ENCODE results near the gene SPRY4. TPM values are rescaled to one million over a fixed set of nuclear protein-coding genes. Genes with fewer than 3 reads are reported as not detected.

SPRY4 gene
- total and polyA plus RNA-seq, 12 donors, result 12.1 to 66.1 (median 30.3) TPM

DNA sequence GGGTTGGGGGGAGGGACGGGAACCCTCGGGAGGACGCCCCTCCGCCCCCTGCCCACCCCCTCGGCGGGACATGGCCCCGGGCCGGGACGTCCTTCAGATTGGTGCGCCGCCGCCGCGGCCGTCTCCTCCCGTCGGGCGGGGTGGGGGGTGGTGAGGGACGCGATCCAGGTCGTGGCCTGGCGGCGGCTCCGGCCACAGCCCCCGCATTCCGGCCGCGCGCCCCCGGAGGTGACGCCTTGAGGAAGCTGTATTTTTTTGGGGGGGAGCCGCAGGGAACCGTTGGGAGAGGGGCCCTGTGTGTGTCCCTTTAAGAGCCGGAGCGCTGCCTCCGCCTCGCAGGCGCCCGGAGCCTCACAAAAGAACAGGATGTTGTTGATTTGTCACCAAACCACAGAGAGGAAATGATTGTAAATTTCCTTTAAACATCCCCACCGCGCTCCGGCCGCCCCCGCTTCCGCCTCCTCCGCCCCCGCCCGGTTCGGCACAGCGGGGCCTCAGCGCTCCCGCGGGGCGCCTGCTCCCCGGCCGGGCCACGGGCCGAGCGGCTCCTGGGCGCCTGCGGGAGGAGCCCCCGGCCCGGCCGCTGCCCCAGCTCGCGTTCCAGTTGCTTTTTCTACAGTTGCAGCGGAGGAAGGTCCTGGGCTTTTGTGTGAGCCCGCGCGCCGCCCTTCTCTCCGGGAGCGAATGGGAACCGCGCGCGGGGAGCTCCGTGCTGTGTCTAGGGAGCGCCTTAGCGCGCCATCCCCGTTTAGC, 32.1 kb upstream of the SPRY4 start:
- 1% methylated on average over 13 to 82 of the region's 82 CpGs; no CpG with 5 or more reads in 1 of the 4 donors for WGBS, 4 donors
- DNase-seq, result peak; percentile 83 to 94 (median 87)
- no peaks in the 10 kb centered on the region for H3K36me3 ChIP-seq (replicated peaks in 1 of 2)
- peaks cover 8 to 34% of the 10 kb centered on the region in 2 donors for H3K4me1 ChIP-seq (replicated peaks in 1 of 2)
- H3K4me3 ChIP-seq, result peak overlapping the region; percentile 47 to 72 (median 66)
- intact Hi-C loops (cut with DNase I), result no loop called here
- no peaks in the 10 kb centered on the region for H3K9me3 ChIP-seq (replicated peaks in 1 of 3)
- H3K27ac ChIP-seq, result peak overlapping the region; percentile 87 to 100 (median 96)
- peak; percentile 88 to 89 for TF ChIP-seq POLR2A (IDR thresholded peaks at IDR 0.05)
- TF ChIP-seq, protein P1, sequence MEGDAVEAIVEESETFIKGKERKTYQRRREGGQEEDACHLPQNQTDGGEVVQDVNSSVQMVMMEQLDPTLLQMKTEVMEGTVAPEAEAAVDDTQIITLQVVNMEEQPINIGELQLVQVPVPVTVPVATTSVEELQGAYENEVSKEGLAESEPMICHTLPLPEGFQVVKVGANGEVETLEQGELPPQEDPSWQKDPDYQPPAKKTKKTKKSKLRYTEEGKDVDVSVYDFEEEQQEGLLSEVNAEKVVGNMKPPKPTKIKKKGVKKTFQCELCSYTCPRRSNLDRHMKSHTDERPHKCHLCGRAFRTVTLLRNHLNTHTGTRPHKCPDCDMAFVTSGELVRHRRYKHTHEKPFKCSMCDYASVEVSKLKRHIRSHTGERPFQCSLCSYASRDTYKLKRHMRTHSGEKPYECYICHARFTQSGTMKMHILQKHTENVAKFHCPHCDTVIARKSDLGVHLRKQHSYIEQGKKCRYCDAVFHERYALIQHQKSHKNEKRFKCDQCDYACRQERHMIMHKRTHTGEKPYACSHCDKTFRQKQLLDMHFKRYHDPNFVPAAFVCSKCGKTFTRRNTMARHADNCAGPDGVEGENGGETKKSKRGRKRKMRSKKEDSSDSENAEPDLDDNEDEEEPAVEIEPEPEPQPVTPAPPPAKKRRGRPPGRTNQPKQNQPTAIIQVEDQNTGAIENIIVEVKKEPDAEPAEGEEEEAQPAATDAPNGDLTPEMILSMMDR (IDR thresholded peaks at IDR 0.05), result peak in 1 of 6 experiments; percentile 16
- H3K27me3 ChIP-seq, result no peaks in the 10 kb centered on the region

GRCh38 chr5:142356349-142356715, 31.5 kb upstream of the SPRY4 start:
- no peaks in the 10 kb centered on the region for H3K27me3 ChIP-seq
- H3K27ac ChIP-seq, result peak overlapping the region; percentile 87 to 100 (median 96)
- no peaks in the 10 kb centered on the region for H3K9me3 ChIP-seq (replicated peaks in 1 of 3)
- TF ChIP-seq, protein P1 (IDR thresholded peaks at IDR 0.05), result no peak
- TF ChIP-seq POLR2A (IDR thresholded peaks at IDR 0.05), result no peak
- peak overlapping the region; percentile 47 to 72 (median 66) for H3K4me3 ChIP-seq
- intact Hi-C loops (cut with DNase I), result no loop called here
- 7 to 15% (median 11%) methylated on average over 10 to 14 of the region's 14 CpGs for WGBS, 4 donors
- DNase-seq, result no peak
- peaks cover 8 to 28% of the 10 kb centered on the region in 2 donors for H3K4me1 ChIP-seq (replicated peaks in 1 of 2)
- H3K36me3 ChIP-seq (replicated peaks in 1 of 2), result no peaks in the 10 kb centered on the region

DNA sequence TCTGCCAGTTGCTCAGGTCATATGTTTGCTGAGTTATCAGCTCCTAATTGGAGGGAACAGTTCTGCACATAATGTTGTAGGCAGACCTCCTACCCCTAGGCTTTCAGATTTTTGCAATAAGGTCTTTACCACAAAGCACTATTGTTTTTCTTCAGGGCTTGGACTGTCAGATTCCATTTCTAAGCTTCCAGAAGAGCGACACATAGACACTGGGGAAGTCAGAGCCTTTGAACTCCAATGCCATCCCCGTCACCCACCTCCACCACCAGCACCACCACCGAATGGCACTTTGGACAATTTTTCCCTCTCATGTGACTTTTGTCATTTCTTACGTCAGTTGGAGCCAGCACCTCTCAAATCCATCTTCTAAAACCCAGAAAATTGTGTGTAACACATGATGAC, 28.3 kb upstream of the SPRY4 start:
- no peak overlapping the region for H3K27ac ChIP-seq
- no peak overlapping the region for H3K4me3 ChIP-seq
- peaks cover 4 to 9% of the 10 kb centered on the region in 2 donors for H3K4me1 ChIP-seq (replicated peaks in 1 of 2)
- 67 to 73% (median 68%) methylated on average over 4 of the region's 4 CpGs for WGBS, 4 donors
- no peak for TF ChIP-seq POLR2A (IDR thresholded peaks at IDR 0.05)
- TF ChIP-seq, protein P1 (IDR thresholded peaks at IDR 0.05), result no peak
- no peaks in the 10 kb centered on the region for H3K36me3 ChIP-seq (replicated peaks in 1 of 2)
- intact Hi-C loops (cut with DNase I), result no loop called here
- H3K27me3 ChIP-seq, result no peaks in the 10 kb centered on the region
- DNase-seq, result no peak
- no peaks in the 10 kb centered on the region for H3K9me3 ChIP-seq (replicated peaks in 1 of 3)

DNA sequence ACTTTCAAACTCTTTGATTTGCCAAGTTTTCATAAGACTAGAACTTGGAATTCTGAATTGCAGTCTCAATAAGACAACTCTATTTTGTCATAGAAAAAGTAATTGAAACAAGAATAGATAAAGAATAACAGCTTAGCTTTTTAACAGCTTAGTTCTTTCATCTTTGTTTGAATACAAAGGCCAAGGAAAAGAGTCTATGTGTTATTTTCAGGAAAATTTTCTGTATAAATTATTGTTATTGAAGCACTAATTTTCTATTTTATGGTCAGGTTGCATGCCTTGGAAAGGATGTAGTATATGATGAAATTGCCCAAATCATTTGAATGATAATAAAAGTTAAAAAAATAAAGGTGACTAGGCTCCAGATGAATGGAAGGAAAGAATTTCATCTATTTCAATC, 25.2 kb upstream of the SPRY4 start:
- Histone ChIP-seq H3K27me3 (no peaks in the 10 kb centered on the region), H3K4me3 (no peak overlapping the region), H3K36me3 (replicated peaks in 1 of 2) (no peaks in the 10 kb centered on the region), H3K27ac (no peak overlapping the region), H3K4me1 (replicated peaks in 1 of 2) (no peaks in the 10 kb centered on the region), H3K9me3 (replicated peaks in 1 of 3) (peaks cover 0 to 6% (median 0%) of the 10 kb centered on the region in 3 donors)
- no peak for DNase-seq
- TF ChIP-seq, protein P1 (IDR thresholded peaks at IDR 0.05), result no peak
- TF ChIP-seq POLR2A (IDR thresholded peaks at IDR 0.05), result no peak
- intact Hi-C loops (cut with DNase I), result no loop called here

Data from adrenal gland (tissue), 12 donors.